Neuronal stem cell (in vitro differentiated cells): Measurements from ENCODE around the gene SLC25A3.

ENCODE experiments used
- DNase-seq: peaks from one replicate; pipeline ENCODE4 v3.0.0-alpha.2; 2013; ENCODE audit warnings: low spot score
- H2AFZ ChIP-seq: one replicate; pipeline ENCODE4 v1.6.1; 2013; ENCODE audit warnings: mild to moderate bottlenecking, low read length, inconsistent platforms
- H2AK5ac ChIP-seq: 2 replicates; pipeline ENCODE4 v1.6.1; 2013; ENCODE audit warnings: low read depth, mild to moderate bottlenecking, inconsistent platforms, low read length, moderate library complexity, mixed read lengths
- H2BK120ac ChIP-seq: 2 replicates; pipeline ENCODE4 v1.6.1; 2013; ENCODE audit warnings: low read depth, mild to moderate bottlenecking, inconsistent platforms, low read length, moderate library complexity, mixed read lengths
- H2BK12ac ChIP-seq: one replicate; pipeline ENCODE4 v1.6.1; 2013; ENCODE audit warnings: low read length, inconsistent platforms
- H2BK15ac ChIP-seq: 2 replicates; pipeline ENCODE4 v1.6.1; 2013; ENCODE audit warnings: mild to moderate bottlenecking, low read length, inconsistent platforms, mixed read lengths
- H2BK5ac ChIP-seq: one replicate; pipeline ENCODE4 v1.6.1; 2013; ENCODE audit warnings: inconsistent platforms, mild to moderate bottlenecking, low read length, moderate library complexity
- H3K14ac ChIP-seq: one replicate; pipeline ENCODE4 v1.6.1; 2013; ENCODE audit warnings: low read length, inconsistent platforms
- H3K18ac ChIP-seq: 2 replicates; pipeline ENCODE4 v1.6.1; 2013; ENCODE audit warnings: low read length, inconsistent platforms
- H3K23ac ChIP-seq: 2 replicates; pipeline ENCODE4 v1.6.1; 2013; ENCODE audit warnings: low read depth, mild to moderate bottlenecking, mixed read lengths, low read length, inconsistent platforms; ENCODE audit not compliant: poor library complexity
- H3K27ac ChIP-seq: replicated peaks from 3 replicates; pipeline ENCODE4 v1.5.1; 2013; ENCODE audit warnings: low read length, inconsistent platforms
- H3K27me3 ChIP-seq, 3 experiments: 2 replicates each; pipeline ENCODE4 v1.6.1; 2013; ENCODE audit warnings: low read length in 3 of 3, mild to moderate bottlenecking in 2 of 3, inconsistent platforms in 1 of 3, low read depth in 1 of 3, mixed read lengths in 1 of 3, moderate library complexity in 1 of 3; ENCODE audit not compliant: control insufficient read depth in 3 of 3, insufficient read depth in 3 of 3
- H3K36me3 ChIP-seq, 2 donors: replicated peaks in 1 of 2; 2 replicates each; pipeline ENCODE4 v1.6.1; 2013; ENCODE audit warnings: low read length in 2 of 2; ENCODE audit not compliant: control insufficient read depth in 2 of 2, insufficient read depth in 2 of 2
- H3K4ac ChIP-seq: 2 replicates; pipeline ENCODE4 v1.6.1; 2013; ENCODE audit warnings: inconsistent platforms, mild to moderate bottlenecking, low read length, moderate library complexity
- H3K4me1 ChIP-seq, 2 donors: 1 replicate in 1 of 2; 2 replicates in 1 of 2; pipeline ENCODE4 v1.6.1; 2013; ENCODE audit warnings: low read length in 2 of 2, low read depth in 1 of 2; ENCODE audit not compliant: control insufficient read depth in 2 of 2, insufficient read depth in 1 of 2
- H3K4me2 ChIP-seq: one replicate; pipeline ENCODE4 v1.6.1; 2013; ENCODE audit warnings: mild to moderate bottlenecking, low read length, inconsistent platforms; ENCODE audit not compliant: insufficient read depth, poor library complexity, severe bottlenecking
- H3K4me3 ChIP-seq, 2 donors: 2 replicates each; pipeline ENCODE4 v1.5.1; 2013; ENCODE audit warnings: low read length in 2 of 2, mild to moderate bottlenecking in 2 of 2, inconsistent platforms in 1 of 2, moderate library complexity in 1 of 2
- H3K79me1 ChIP-seq: one replicate; pipeline ENCODE4 v1.6.1; 2013; ENCODE audit warnings: low read depth, mild to moderate bottlenecking, inconsistent platforms, low read length, moderate library complexity
- H3K9ac ChIP-seq: one replicate; pipeline ENCODE4 v1.6.1; 2013; ENCODE audit warnings: mild to moderate bottlenecking, low read depth, low read length, inconsistent platforms; ENCODE audit not compliant: poor library complexity
- H3K9me3 ChIP-seq, 2 donors: replicated peaks in 1 of 2; 2 replicates each; pipeline versions ENCODE3 to v1.6.1; 2013; ENCODE audit warnings: low read length in 2 of 2, mild to moderate bottlenecking in 2 of 2, inconsistent platforms in 1 of 2, low read depth in 1 of 2, mixed read lengths in 1 of 2, moderate library complexity in 1 of 2; ENCODE audit not compliant: control insufficient read depth in 2 of 2, insufficient read depth in 1 of 2
- H4K8ac ChIP-seq: one replicate; pipeline ENCODE4 v1.6.1; 2013; ENCODE audit warnings: low read depth, mild to moderate bottlenecking, inconsistent platforms, low read length, moderate library complexity
- H4K91ac ChIP-seq: one replicate; pipeline ENCODE4 v1.6.1; 2013; ENCODE audit warnings: low read length, low read depth, mild to moderate bottlenecking, inconsistent platforms; ENCODE audit not compliant: poor library complexity
- WGBS, 2 donors: extraction: QIAGEN DNeasy Blood & Tissue Kit; methylation state at CpG; one replicate each; pipeline ENCODE4 v1.1.7; 2013; ENCODE audit warnings: missing lambda C conversion rate in 2 of 2, mixed read lengths in 1 of 2; ENCODE audit not compliant: insufficient read length in 2 of 2, insufficient replicate concordance in 1 of 2; ENCODE audit errors: extremely low coverage in 2 of 2; 5-methylcytosine and 5-hydroxymethylcytosine counted together

Gene SLC25A3

GRCh38 chr12:98580695-98581094, 12.8 kb upstream of the SLC25A3 start:
- no peaks in the 10 kb centered on the region for H3K36me3 ChIP-seq
- no peaks in the 10 kb centered on the region for H3K79me1 ChIP-seq
- no peaks in the 10 kb centered on the region for H3K4me1 ChIP-seq
- no peak overlapping the region for H4K91ac ChIP-seq
- no peak overlapping the region for H2AK5ac ChIP-seq
- H3K9ac ChIP-seq, result no peak overlapping the region
- no peak overlapping the region for H3K14ac ChIP-seq
- no peak overlapping the region for H2BK120ac ChIP-seq
- H3K4me3 ChIP-seq, result no peak overlapping the region
- H3K27ac ChIP-seq, result no peak overlapping the region
- H2BK15ac ChIP-seq, result no peak overlapping the region
- H2BK12ac ChIP-seq, result no peak overlapping the region
- DNase-seq, result no peak
- no CpG with 5 or more reads among the region's 5 CpGs for WGBS, 2 donors
- H3K18ac ChIP-seq, result no peak overlapping the region
- no peak overlapping the region for H3K4ac ChIP-seq
- no peak overlapping the region for H2AFZ ChIP-seq
- H4K8ac ChIP-seq, result no peak overlapping the region
- H3K9me3 ChIP-seq, result no peaks in the 10 kb centered on the region
- no peak overlapping the region for H3K4me2 ChIP-seq
- no peak overlapping the region for H3K23ac ChIP-seq
- H2BK5ac ChIP-seq, result no peak overlapping the region
- H3K27me3 ChIP-seq, result no peaks in the 10 kb centered on the region

- H4K8ac ChIP-seq, result no peak overlapping the region
- no peak overlapping the region for H3K9ac ChIP-seq
- no peaks in the 10 kb centered on the region for H3K79me1 ChIP-seq
- DNase-seq, result no peak
- no peak overlapping the region for H3K14ac ChIP-seq
- H2AFZ ChIP-seq, result no peak overlapping the region
- no peak overlapping the region for H3K23ac ChIP-seq
- no peak overlapping the region for H2BK120ac ChIP-seq
- no peak overlapping the region for H3K27ac ChIP-seq
- H3K4me1 ChIP-seq, result no peaks in the 10 kb centered on the region
- no peak overlapping the region for H3K4me2 ChIP-seq
- no peak overlapping the region for H2BK12ac ChIP-seq
- no peaks in the 10 kb centered on the region for H3K36me3 ChIP-seq
- H3K9me3 ChIP-seq, result no peaks in the 10 kb centered on the region
- no peak overlapping the region for H3K4me3 ChIP-seq
- no peak overlapping the region for H2BK15ac ChIP-seq
- H2BK5ac ChIP-seq, result no peak overlapping the region
- no CpG with 5 or more reads among the region's 1 CpG for WGBS, 2 donors
- no peak overlapping the region for H4K91ac ChIP-seq
- no peaks in the 10 kb centered on the region for H3K27me3 ChIP-seq
- H2AK5ac ChIP-seq, result no peak overlapping the region
- H3K4ac ChIP-seq, result no peak overlapping the region
- H3K18ac ChIP-seq, result no peak overlapping the region
Measured at GRCh38 chr12:98581101-98581500, 12.4 kb upstream of the SLC25A3 start.

GRCh38 chr12:98582093-98582492, 11.4 kb upstream of the SLC25A3 start:
- Histone ChIP-seq H3K23ac (no peak overlapping the region), H3K14ac (no peak overlapping the region), H3K36me3 (no peaks in the 10 kb centered on the region), H2AK5ac (no peak overlapping the region), H3K4ac (no peak overlapping the region), H3K18ac (no peak overlapping the region), H3K4me2 (no peak overlapping the region), H3K9me3 (no peaks in the 10 kb centered on the region), H4K91ac (no peak overlapping the region), H2BK5ac (no peak overlapping the region), H3K4me3 (no peak overlapping the region), H2AFZ (no peak overlapping the region), H3K79me1 (no peaks in the 10 kb centered on the region), H2BK15ac (no peak overlapping the region), H2BK12ac (no peak overlapping the region), H4K8ac (no peak overlapping the region), H3K27me3 (no peaks in the 10 kb centered on the region), H3K9ac (no peak overlapping the region), H3K4me1 (no peaks in the 10 kb centered on the region), H2BK120ac (no peak overlapping the region), H3K27ac (no peak overlapping the region)
- no peak for DNase-seq
- WGBS, 2 donors, result no CpG with 5 or more reads among the region's 6 CpGs

- Histone ChIP-seq H2BK12ac (no peak overlapping the region), H3K4me1 (no peaks in the 10 kb centered on the region), H3K79me1 (no peaks in the 10 kb centered on the region), H3K4me2 (no peak overlapping the region), H2BK15ac (no peak overlapping the region), H3K18ac (no peak overlapping the region), H3K4ac (no peak overlapping the region), H2BK120ac (no peak overlapping the region), H3K9ac (no peak overlapping the region), H4K8ac (no peak overlapping the region), H3K36me3 (no peaks in the 10 kb centered on the region), H2BK5ac (no peak overlapping the region), H3K14ac (no peak overlapping the region), H3K27ac (no peak overlapping the region), H2AK5ac (no peak overlapping the region), H3K27me3 (no peaks in the 10 kb centered on the region), H4K91ac (no peak overlapping the region), H2AFZ (no peak overlapping the region), H3K4me3 (no peak overlapping the region), H3K23ac (no peak overlapping the region), H3K9me3 (no peaks in the 10 kb centered on the region)
- DNase-seq, result no peak
- WGBS, 2 donors, result no CpG with 5 or more reads among the region's 5 CpGs
Measured at GRCh38 chr12:98587084-98587483, 6.4 kb upstream of the SLC25A3 start.
